PFSK-1 (cell line): ENCODE measurements around the gene ZFYVE27.

Experiments
- FOXP2 ChIP-seq: optimal IDR thresholded peaks from 2 replicates; pipeline ENCODE3; 2011; ENCODE audit warnings: borderline replicate concordance, control low read depth, inconsistent platforms; ENCODE audit not compliant: insufficient read depth; ENCODE audit errors: extremely low read length, extremely low read depth
- POLR2AphosphoS5 ChIP-seq: IDR thresholded peaks from 2 replicates; pipeline ENCODE4 v1.6.1; 2012; ENCODE audit warnings: low read depth, mild to moderate bottlenecking, control low read depth, low read length, moderate library complexity
- SIN3A ChIP-seq: IDR thresholded peaks from 2 replicates; pipeline ENCODE4 v1.6.1; 2012; ENCODE audit warnings: mild to moderate bottlenecking, low read length, moderate library complexity, borderline replicate concordance; ENCODE audit not compliant: insufficient read depth
- TAF1 ChIP-seq: IDR thresholded peaks from 2 replicates; pipeline ENCODE4 v1.6.1; 2012; ENCODE audit warnings: low read length, control low read depth, borderline replicate concordance; ENCODE audit not compliant: insufficient read depth
- TF ChIP-seq, protein P1 (sequence below), 2 experiments: IDR thresholded peaks; 2 replicates each; pipeline versions ENCODE4 v1.6.1 to v1.8.0; 2011 to 2012; ENCODE audit warnings: low read depth in 2 of 2, low read length in 2 of 2, control low read depth in 1 of 2, inconsistent platforms in 1 of 2, mild to moderate bottlenecking in 1 of 2, moderate library complexity in 1 of 2; ENCODE audit not compliant: insufficient read depth in 1 of 2

Gene ZFYVE27

DNA sequence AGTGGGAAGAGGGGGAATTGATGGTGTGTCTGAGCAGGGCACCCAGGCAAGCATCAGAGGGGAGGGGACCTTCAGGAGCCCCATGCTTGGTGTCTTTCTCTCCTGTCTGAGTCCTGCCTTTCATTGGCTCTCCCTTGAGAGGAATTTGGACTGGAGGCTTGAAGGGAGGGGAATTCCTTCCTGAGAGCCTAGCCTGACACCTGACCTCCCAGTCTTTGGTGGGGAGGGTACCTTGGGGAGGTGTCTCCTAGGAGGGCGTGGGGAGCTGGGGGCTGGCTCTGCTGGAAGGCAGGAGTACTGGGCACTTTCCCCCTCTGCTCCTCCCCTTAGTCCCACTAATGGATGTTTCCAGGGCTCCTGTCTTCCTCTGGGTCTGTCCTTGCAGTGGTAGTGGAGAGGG is 36.2 kb downstream of the ZFYVE27 start:
- TF ChIP-seq FOXP2 (no peak), TAF1 (no peak), POLR2AphosphoS5 (no peak), SIN3A (no peak)
- TF ChIP-seq, protein P1, sequence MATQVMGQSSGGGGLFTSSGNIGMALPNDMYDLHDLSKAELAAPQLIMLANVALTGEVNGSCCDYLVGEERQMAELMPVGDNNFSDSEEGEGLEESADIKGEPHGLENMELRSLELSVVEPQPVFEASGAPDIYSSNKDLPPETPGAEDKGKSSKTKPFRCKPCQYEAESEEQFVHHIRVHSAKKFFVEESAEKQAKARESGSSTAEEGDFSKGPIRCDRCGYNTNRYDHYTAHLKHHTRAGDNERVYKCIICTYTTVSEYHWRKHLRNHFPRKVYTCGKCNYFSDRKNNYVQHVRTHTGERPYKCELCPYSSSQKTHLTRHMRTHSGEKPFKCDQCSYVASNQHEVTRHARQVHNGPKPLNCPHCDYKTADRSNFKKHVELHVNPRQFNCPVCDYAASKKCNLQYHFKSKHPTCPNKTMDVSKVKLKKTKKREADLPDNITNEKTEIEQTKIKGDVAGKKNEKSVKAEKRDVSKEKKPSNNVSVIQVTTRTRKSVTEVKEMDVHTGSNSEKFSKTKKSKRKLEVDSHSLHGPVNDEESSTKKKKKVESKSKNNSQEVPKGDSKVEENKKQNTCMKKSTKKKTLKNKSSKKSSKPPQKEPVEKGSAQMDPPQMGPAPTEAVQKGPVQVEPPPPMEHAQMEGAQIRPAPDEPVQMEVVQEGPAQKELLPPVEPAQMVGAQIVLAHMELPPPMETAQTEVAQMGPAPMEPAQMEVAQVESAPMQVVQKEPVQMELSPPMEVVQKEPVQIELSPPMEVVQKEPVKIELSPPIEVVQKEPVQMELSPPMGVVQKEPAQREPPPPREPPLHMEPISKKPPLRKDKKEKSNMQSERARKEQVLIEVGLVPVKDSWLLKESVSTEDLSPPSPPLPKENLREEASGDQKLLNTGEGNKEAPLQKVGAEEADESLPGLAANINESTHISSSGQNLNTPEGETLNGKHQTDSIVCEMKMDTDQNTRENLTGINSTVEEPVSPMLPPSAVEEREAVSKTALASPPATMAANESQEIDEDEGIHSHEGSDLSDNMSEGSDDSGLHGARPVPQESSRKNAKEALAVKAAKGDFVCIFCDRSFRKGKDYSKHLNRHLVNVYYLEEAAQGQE (IDR thresholded peaks at IDR 0.05; ENCODE audit: insufficient read depth in 1 of 2, low read depth in 2 of 2, low read length in 2 of 2) = no peak

DNA sequence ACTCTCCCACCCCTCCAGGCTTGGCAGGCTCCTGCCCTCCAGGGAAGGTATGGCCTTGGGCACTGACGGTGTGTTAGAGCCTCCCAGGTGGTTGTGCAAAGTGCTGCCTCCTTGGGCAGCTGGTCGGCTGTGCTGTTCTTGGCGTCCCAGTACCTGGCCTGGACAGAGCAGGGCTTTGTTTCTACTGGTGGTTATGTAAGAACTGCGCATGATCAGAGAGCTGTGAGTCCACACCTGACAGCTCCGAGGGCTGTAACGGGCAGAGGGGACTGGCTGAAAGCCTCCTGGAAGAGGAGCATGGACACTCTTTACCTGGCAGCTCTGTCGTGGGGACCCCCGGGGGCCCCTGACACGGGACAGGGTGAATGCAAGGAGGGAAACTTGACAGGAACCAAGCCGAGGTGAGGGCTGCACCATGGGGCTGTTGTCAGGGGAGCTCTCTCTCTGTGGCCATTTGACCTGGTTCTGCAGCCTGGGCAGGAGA is 37.9 kb downstream of the ZFYVE27 start:
- no peak for TF ChIP-seq SIN3A
- TF ChIP-seq TAF1 = no peak
- TF ChIP-seq POLR2AphosphoS5 = no peak

- TF ChIP-seq, protein P1 (IDR thresholded peaks at IDR 0.05; ENCODE audit: insufficient read depth in 1 of 2, low read depth in 2 of 2, low read length in 2 of 2) = no peak
- no peak for TF ChIP-seq FOXP2
- no peak for TF ChIP-seq SIN3A
- no peak for TF ChIP-seq TAF1
- TF ChIP-seq POLR2AphosphoS5 = no peak
Measured at GRCh38 chr10:97777143-97777542, 40.2 kb downstream of the ZFYVE27 start.

DNA sequence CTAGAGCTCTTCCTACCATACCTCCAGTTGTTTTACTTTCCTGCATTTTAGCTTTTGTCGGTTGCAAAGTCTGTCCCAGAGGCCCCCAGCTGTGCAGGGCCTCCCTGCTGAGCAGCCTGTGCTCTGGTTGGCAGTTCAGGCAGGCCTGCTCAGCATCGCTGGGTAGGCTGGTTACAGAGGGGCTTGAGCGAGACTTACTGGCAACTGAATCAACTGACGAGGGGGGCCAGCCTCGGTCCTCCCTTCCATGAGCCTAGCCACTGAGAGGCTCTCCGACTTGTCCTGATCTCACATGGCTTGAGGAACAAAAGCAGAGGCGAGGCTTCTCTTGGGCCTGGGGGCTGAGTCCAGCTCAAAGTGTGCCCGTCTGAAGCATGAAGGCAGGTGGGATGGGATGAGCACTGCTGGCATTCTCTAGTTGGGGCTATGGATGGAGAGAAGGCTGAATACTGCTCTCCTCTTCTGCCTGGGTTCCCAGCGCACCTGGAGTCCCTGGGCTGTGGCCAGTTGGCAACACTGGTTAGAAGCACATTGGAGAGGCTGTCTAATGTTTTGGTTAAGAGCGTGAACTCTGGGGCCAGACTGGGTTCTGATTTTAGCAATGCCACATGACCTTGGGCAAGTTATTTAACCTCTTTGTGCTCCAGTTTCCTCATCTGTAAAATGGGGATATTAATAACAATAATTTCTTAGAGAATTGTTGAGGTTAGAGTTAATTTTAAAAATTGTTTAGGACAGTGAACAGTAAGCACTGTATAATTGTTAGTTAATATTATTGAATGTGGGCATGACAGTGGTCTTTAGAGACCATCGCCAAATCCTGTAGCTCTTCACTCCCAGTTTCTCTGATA is 41.7 kb downstream of the ZFYVE27 start:
- TF ChIP-seq, protein P1 (IDR thresholded peaks at IDR 0.05; ENCODE audit: insufficient read depth in 1 of 2, low read depth in 2 of 2, low read length in 2 of 2) = no peak
- no peak for TF ChIP-seq POLR2AphosphoS5
- no peak for TF ChIP-seq TAF1
- TF ChIP-seq SIN3A = no peak
- TF ChIP-seq FOXP2 = no peak

DNA sequence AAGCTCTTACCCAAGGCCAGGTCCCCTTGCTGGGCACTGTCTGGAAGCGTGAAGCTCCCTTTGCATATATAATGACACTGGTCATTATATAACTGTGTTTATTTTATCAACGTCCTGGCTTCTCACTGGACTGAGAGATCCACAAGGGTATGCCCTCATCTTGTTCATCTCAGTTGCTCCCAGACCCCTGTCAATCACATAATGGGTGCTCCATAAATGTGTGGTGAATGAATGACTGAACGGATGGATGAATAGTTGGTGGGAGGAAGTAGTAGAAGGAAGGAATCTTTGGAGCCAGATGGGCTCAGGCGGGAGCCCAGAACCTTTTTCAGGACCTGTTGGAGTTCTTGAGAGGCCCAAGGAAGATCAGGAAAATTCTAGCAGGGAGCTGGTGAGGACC is 42.6 kb downstream of the ZFYVE27 start:
- TF ChIP-seq POLR2AphosphoS5 (no peak), SIN3A (no peak), TAF1 (no peak), FOXP2 (no peak)
- TF ChIP-seq, protein P1 (IDR thresholded peaks at IDR 0.05; ENCODE audit: insufficient read depth in 1 of 2, low read depth in 2 of 2, low read length in 2 of 2) = no peak
